Activated naive CD8-positive, alpha-beta T cell treated with anti-CD3 and anti-CD28 coated beads, Interleukin-2, amount 50 U/mL, for 24 hours (primary cell): ENCODE data around the gene ADAMTSL3.
A peak's percentile ranks its signal among the peaks of the same experiment; 100 is the strongest.

Experiments used
- ATAC-seq: fragments of 150-1000 bp; cut with Tn5 transposase; one replicate; pipeline ENCODE4 v1.10.0; 2021
- DNase-seq: peaks from one replicate; pipeline ENCODE4 v3.0.0; 2021
- H3K27ac Mint-ChIP-seq: one replicate; pipeline ENCODE4 v1.8.0; 2021; ENCODE audit warnings: mild to moderate bottlenecking, mixed read lengths
- H3K27me3 Mint-ChIP-seq: one replicate; pipeline ENCODE4 v1.8.0; 2021; ENCODE audit warnings: mixed read lengths
- H3K36me3 Mint-ChIP-seq: one replicate; pipeline ENCODE4 v1.8.0; 2021; ENCODE audit warnings: low read depth, mixed read lengths
- H3K4me1 Mint-ChIP-seq: one replicate; pipeline ENCODE4 v1.8.0; 2021; ENCODE audit warnings: mixed read lengths
- H3K4me3 Mint-ChIP-seq: one replicate; pipeline ENCODE4 v1.8.0; 2021; ENCODE audit warnings: mild to moderate bottlenecking, moderate library complexity, mixed read lengths
- H3K9me3 Mint-ChIP-seq: one replicate; pipeline ENCODE4 v1.8.0; 2021; ENCODE audit warnings: mixed read lengths

Gene ADAMTSL3

GRCh38 chr15:83653639-83654378 is at the start of gene ADAMTSL3:
TSS of gene ADAMTSL3 (plus strand) at chr15:83654123. CDS start at chr15:83655762, 1,639 bp downstream.
- H3K9me3 Mint-ChIP-seq, result peaks cover 2% of the 10 kb centered on the region

GRCh38 chr15:83604549-83604948 is 49.4 kb upstream of the ADAMTSL3 start:
- peaks cover 15% of the 10 kb centered on the region for H3K9me3 Mint-ChIP-seq
- H3K4me1 Mint-ChIP-seq, result no peaks in the 10 kb centered on the region
- peaks cover 2% of the 10 kb centered on the region for H3K27me3 Mint-ChIP-seq

More at GRCh38 chr15:83653639-83654378, at the start of gene ADAMTSL3:
- no peak for ATAC-seq
- Mint-ChIP-seq H3K27me3 (peaks cover 29% of the 10 kb centered on the region), H3K36me3 (no peaks in the 10 kb centered on the region), H3K4me1 (no peaks in the 10 kb centered on the region), H3K4me3 (no peak within 1 kb of the TSS), H3K27ac (no peak within 1 kb of the TSS)
- no peak for DNase-seq

GRCh38 chr15:83605111-83605945 is 48.6 kb upstream of the ADAMTSL3 start:
- Mint-ChIP-seq H3K4me3 (no peak overlapping the region), H3K36me3 (no peaks in the 10 kb centered on the region), H3K27me3 (peaks cover 2% of the 10 kb centered on the region), H3K27ac (no peak overlapping the region), H3K4me1 (no peaks in the 10 kb centered on the region), H3K9me3 (peaks cover 7% of the 10 kb centered on the region)
- DNase-seq (no peak), ATAC-seq (no peak)

More at GRCh38 chr15:83604549-83604948, 49.4 kb upstream of the ADAMTSL3 start:
- Mint-ChIP-seq H3K27ac (no peak overlapping the region), H3K4me3 (no peak overlapping the region), H3K36me3 (no peaks in the 10 kb centered on the region)
- DNase-seq, result no peak
- no peak for ATAC-seq

- ATAC-seq (no peak), DNase-seq (no peak)
- Mint-ChIP-seq H3K27ac (no peak overlapping the region), H3K27me3 (peaks cover 2% of the 10 kb centered on the region), H3K4me3 (no peak overlapping the region), H3K4me1 (no peaks in the 10 kb centered on the region), H3K9me3 (no peaks in the 10 kb centered on the region), H3K36me3 (no peaks in the 10 kb centered on the region)
Measured at GRCh38 chr15:83610132-83610531, 43.8 kb upstream of the ADAMTSL3 start.

- H3K9me3 Mint-ChIP-seq, result no peaks in the 10 kb centered on the region
- no peak for DNase-seq
- H3K4me1 Mint-ChIP-seq, result no peaks in the 10 kb centered on the region
- H3K4me3 Mint-ChIP-seq, result no peak overlapping the region
- H3K27ac Mint-ChIP-seq, result no peak overlapping the region
- H3K27me3 Mint-ChIP-seq, result peaks cover 2% of the 10 kb centered on the region
- H3K36me3 Mint-ChIP-seq, result no peaks in the 10 kb centered on the region
- no peak for ATAC-seq
Measured at GRCh38 chr15:83610901-83611685, 42.8 kb upstream of the ADAMTSL3 start.

GRCh38 chr15:83612226-83612625 is 41.7 kb upstream of the ADAMTSL3 start:
- ATAC-seq (no peak), DNase-seq (no peak)
- no peaks in the 10 kb centered on the region for H3K9me3 Mint-ChIP-seq
- H3K4me3 Mint-ChIP-seq, result no peak overlapping the region
- H3K27ac Mint-ChIP-seq, result no peak overlapping the region
- H3K27me3 Mint-ChIP-seq, result no peaks in the 10 kb centered on the region
- H3K4me1 Mint-ChIP-seq, result no peaks in the 10 kb centered on the region
- H3K36me3 Mint-ChIP-seq, result no peaks in the 10 kb centered on the region

- H3K27ac Mint-ChIP-seq, result no peak overlapping the region
- ATAC-seq (no peak), DNase-seq (no peak)
- H3K4me3 Mint-ChIP-seq, result no peak overlapping the region
- H3K4me1 Mint-ChIP-seq, result no peaks in the 10 kb centered on the region
- H3K36me3 Mint-ChIP-seq, result no peaks in the 10 kb centered on the region
- no peaks in the 10 kb centered on the region for H3K27me3 Mint-ChIP-seq
- H3K9me3 Mint-ChIP-seq, result no peaks in the 10 kb centered on the region
Measured at GRCh38 chr15:83612898-83613635, 40.9 kb upstream of the ADAMTSL3 start.

- no peaks in the 10 kb centered on the region for H3K36me3 Mint-ChIP-seq
- no peaks in the 10 kb centered on the region for H3K27me3 Mint-ChIP-seq
- ATAC-seq, result no peak
- no peak overlapping the region for H3K4me3 Mint-ChIP-seq
- no peaks in the 10 kb centered on the region for H3K9me3 Mint-ChIP-seq
- H3K4me1 Mint-ChIP-seq, result no peaks in the 10 kb centered on the region
- H3K27ac Mint-ChIP-seq, result no peak overlapping the region
- no peak for DNase-seq
Measured at GRCh38 chr15:83613714-83614113, 40.2 kb upstream of the ADAMTSL3 start.

GRCh38 chr15:83616840-83617239 is 37.1 kb upstream of the ADAMTSL3 start:
- Mint-ChIP-seq H3K4me3 (no peak overlapping the region), H3K27me3 (no peaks in the 10 kb centered on the region), H3K36me3 (no peaks in the 10 kb centered on the region), H3K9me3 (no peaks in the 10 kb centered on the region), H3K4me1 (no peaks in the 10 kb centered on the region), H3K27ac (no peak overlapping the region)
- DNase-seq (no peak), ATAC-seq (no peak)

GRCh38 chr15:83626171-83626802 is 27.6 kb upstream of the ADAMTSL3 start:
- H3K27me3 Mint-ChIP-seq, result no peaks in the 10 kb centered on the region
- ATAC-seq (peak; percentile 90), DNase-seq (no peak)
- H3K4me1 Mint-ChIP-seq, result peaks cover 3% of the 10 kb centered on the region
- no peak overlapping the region for H3K27ac Mint-ChIP-seq
- no peaks in the 10 kb centered on the region for H3K36me3 Mint-ChIP-seq
- no peak overlapping the region for H3K4me3 Mint-ChIP-seq
- peaks cover 12% of the 10 kb centered on the region for H3K9me3 Mint-ChIP-seq

- Mint-ChIP-seq H3K9me3 (peaks cover 19% of the 10 kb centered on the region), H3K27me3 (no peaks in the 10 kb centered on the region), H3K4me3 (no peak overlapping the region), H3K4me1 (no peaks in the 10 kb centered on the region), H3K27ac (no peak overlapping the region), H3K36me3 (no peaks in the 10 kb centered on the region)
- no peak for ATAC-seq
- DNase-seq, result no peak
Measured at GRCh38 chr15:83631534-83631933, 22.4 kb upstream of the ADAMTSL3 start.

GRCh38 chr15:83643201-83643600 is 10.7 kb upstream of the ADAMTSL3 start:
- H3K36me3 Mint-ChIP-seq, result no peaks in the 10 kb centered on the region
- ATAC-seq, result no peak
- H3K4me1 Mint-ChIP-seq, result no peaks in the 10 kb centered on the region
- no peak for DNase-seq
- no peaks in the 10 kb centered on the region for H3K27me3 Mint-ChIP-seq
- no peak overlapping the region for H3K27ac Mint-ChIP-seq
- H3K4me3 Mint-ChIP-seq, result no peak overlapping the region
- peaks cover 18% of the 10 kb centered on the region for H3K9me3 Mint-ChIP-seq

GRCh38 chr15:83644439-83644838 is 9.5 kb upstream of the ADAMTSL3 start:
- ATAC-seq, result no peak
- H3K4me3 Mint-ChIP-seq, result no peak overlapping the region
- no peak overlapping the region for H3K27ac Mint-ChIP-seq
- no peak for DNase-seq
- H3K36me3 Mint-ChIP-seq, result no peaks in the 10 kb centered on the region
- no peaks in the 10 kb centered on the region for H3K4me1 Mint-ChIP-seq
- H3K27me3 Mint-ChIP-seq, result no peaks in the 10 kb centered on the region
- peaks cover 18% of the 10 kb centered on the region for H3K9me3 Mint-ChIP-seq

- Mint-ChIP-seq H3K4me3 (no peak overlapping the region), H3K4me1 (no peaks in the 10 kb centered on the region), H3K36me3 (no peaks in the 10 kb centered on the region), H3K27me3 (peaks cover 22% of the 10 kb centered on the region), H3K9me3 (no peaks in the 10 kb centered on the region), H3K27ac (no peak overlapping the region)
- DNase-seq (no peak), ATAC-seq (no peak)
Measured at GRCh38 chr15:83650831-83651230, 3.1 kb upstream of the ADAMTSL3 start.
